Activated CD4-positive, alpha-beta memory T cell treated with anti-CD3 and anti-CD28 coated beads, Interleukin-2, amount 10 ng/mL, durations not matched to agents 7 days and 5 days (primary cell): ENCODE data around the gene CYSRT1. TPM values are rescaled to one million over a fixed set of nuclear protein-coding genes. Genes with fewer than 3 reads are reported as not detected.

Experiments used
- CTCF ChIA-PET: fragments of 350-600 bp; sonication (Branson Sonifier 250); formaldehyde crosslinking; loops from one replicate; lab custom pipeline; 2021; ENCODE audit warnings: antibody characterized with exemption, inconsistent platforms; lab: Charles Lee
- POLR2A ChIA-PET: fragments of 350-600 bp; sonication (Branson Sonifier 250); formaldehyde crosslinking; loops from one replicate; lab custom pipeline; 2021; ENCODE audit warnings: antibody characterized with exemption; lab: Charles Lee
- DNase-seq: peaks from one replicate; pipeline ENCODE4 v3.0.0-alpha.2; 2020
- H3K27ac Mint-ChIP-seq: one replicate; pipeline ENCODE4 v1.8.0; 2021; ENCODE audit warnings: mild to moderate bottlenecking, mixed read lengths
- H3K27me3 Mint-ChIP-seq: one replicate; pipeline ENCODE4 v1.8.0; 2021; ENCODE audit warnings: mixed read lengths
- H3K36me3 Mint-ChIP-seq: one replicate; pipeline ENCODE4 v1.8.0; 2021; ENCODE audit warnings: low read depth, mixed read lengths
- H3K4me1 Mint-ChIP-seq: one replicate; pipeline ENCODE4 v1.8.0; 2021; ENCODE audit warnings: mixed read lengths
- H3K4me3 Mint-ChIP-seq: one replicate; pipeline ENCODE4 v1.8.0; 2021; ENCODE audit warnings: mild to moderate bottlenecking, mixed read lengths
- H3K9me3 Mint-ChIP-seq: one replicate; pipeline ENCODE4 v1.8.0; 2021; ENCODE audit warnings: mixed read lengths
- total RNA-seq, 2 experiments: library from RNA; stranded (reverse); gene quantifications; one replicate each; pipeline ENCODE4 v1.2.3, GENCODE V29; 2021

The CYSRT1 gene
- total RNA-seq, 2 experiments from 2014 or later, result 0.86 to 0.93 TPM

DNA sequence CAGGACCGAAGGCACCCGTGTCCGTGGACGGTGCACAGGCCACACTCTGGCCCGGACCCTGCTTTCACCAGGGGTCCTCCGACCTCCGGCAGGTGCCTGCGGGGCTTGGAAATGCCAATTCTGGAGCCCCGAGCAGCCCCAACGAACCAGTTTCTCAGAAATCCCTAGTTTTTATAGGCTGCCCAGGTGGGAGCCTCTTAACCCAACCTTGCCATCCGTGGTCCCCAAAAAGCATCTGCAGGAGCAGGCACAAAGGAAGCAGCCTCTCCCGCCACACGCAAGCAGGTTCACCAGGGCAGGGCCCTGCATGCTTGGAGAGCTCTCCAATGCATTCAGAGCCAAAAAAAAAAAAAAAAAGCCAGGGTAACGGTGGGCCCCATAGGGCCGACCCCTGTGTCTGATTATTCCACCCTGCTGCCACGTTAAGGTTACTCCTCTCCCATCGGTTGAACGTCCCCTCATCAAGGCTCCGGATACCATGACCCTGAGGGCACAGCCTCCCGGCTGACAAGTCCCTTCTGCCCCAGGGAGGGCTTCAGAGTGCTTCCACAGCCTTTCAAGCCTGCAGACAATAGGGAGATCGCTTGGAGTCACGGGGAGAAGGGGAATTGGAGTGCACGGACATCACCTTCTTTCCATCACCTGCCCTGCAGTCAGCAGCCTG, 23.6 kb upstream of the CYSRT1 start:
- peak overlapping the region; percentile 70 for H3K27ac Mint-ChIP-seq
- peaks cover 43% of the 10 kb centered on the region for H3K4me1 Mint-ChIP-seq
- ChIA-PET CTCF (interaction anchor here (0.8 to 1.4 kb wide), 7 partner anchors 13 to 106 kb away, joined by 4 to 12 read pairs (median 4); partner anchors contain the start of genes ANAPC2, RNF208, RNF224 and SSNA1), POLR2A (interaction anchor here (0.7 to 3.0 kb wide), 17 partner anchors 8 to 474 kb away, joined by 3 to 29 read pairs (median 5); partner anchors contain the start of genes ANAPC2, CYSRT1, MAN1B1 and RABL6)
- no peaks in the 10 kb centered on the region for H3K27me3 Mint-ChIP-seq
- H3K36me3 Mint-ChIP-seq, result peaks cover 3% of the 10 kb centered on the region
- DNase-seq, result no peak
- H3K4me3 Mint-ChIP-seq, result peak overlapping the region; percentile 78
- no peaks in the 10 kb centered on the region for H3K9me3 Mint-ChIP-seq

DNA sequence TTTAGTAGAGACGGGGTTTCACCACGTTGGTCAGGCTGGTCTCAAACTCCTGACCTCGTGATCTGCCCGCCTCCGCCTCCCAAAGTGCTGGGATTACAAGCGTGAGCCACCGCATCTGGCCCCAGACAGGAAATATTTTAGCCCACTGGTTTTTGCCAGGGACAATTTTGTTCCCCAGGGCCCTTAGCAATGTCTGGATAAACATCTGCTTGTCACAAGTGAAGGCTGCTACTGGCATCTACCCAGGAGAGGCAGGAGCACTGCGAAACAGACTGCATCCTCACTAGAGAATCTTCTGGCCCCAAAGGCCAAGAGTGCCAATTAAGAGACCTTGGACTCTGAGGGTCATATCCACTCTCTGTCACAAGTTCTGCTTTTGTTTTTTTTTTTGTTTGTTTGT, 22.0 kb upstream of the CYSRT1 start:
- peaks cover 56% of the 10 kb centered on the region for H3K4me1 Mint-ChIP-seq

DNA sequence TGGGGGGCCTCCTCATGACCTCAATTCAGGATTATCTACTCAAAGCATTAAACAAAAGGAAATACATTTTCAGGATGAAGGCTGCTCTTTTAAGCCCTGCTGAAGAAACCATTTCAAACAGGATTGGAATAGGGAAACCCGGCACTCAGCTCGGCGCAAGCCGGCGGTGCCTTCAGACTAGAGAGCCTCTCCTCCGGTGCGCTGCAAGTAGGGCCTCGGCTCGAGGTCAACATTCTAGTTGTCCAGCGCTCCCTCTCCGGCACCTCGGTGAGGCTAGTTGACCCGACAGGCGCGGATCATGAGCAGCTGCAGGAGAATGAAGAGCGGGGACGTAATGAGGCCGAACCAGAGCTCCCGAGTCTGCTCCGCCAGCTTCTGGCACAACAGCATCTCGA, 20.2 kb upstream of the CYSRT1 start:
- no peaks in the 10 kb centered on the region for H3K27me3 Mint-ChIP-seq
- peak overlapping the region; percentile 90 for H3K27ac Mint-ChIP-seq
- ChIA-PET CTCF (interaction anchor here (1.5 to 2.6 kb wide), 4 partner anchors 15 to 22 kb away, joined by 3 to 8 read pairs (median 6); partner anchors contain the start of genes RNF208 and RNF224), POLR2A (interaction anchor here (0.6 to 7.9 kb wide), 16 partner anchors 9 to 134 kb away, joined by 3 to 97 read pairs (median 4); partner anchors contain the start of genes ANAPC2, CYSRT1, NELFB and RNF208)
- peaks cover 58% of the 10 kb centered on the region for H3K4me1 Mint-ChIP-seq
- no peaks in the 10 kb centered on the region for H3K9me3 Mint-ChIP-seq
- DNase-seq, result no peak
- H3K36me3 Mint-ChIP-seq, result peaks cover 22% of the 10 kb centered on the region
- H3K4me3 Mint-ChIP-seq, result peak overlapping the region; percentile 92

More for the DNA sequence above, 22.0 kb upstream of the CYSRT1 start:
- H3K36me3 Mint-ChIP-seq, result peaks cover 18% of the 10 kb centered on the region
- ChIA-PET CTCF (interaction anchor here (1.2 to 2.6 kb wide), 2 partner anchors 14 to 20 kb away, joined by 6 to 8 read pairs; partner anchors contain the start of genes RNF208 and SSNA1), POLR2A (interaction anchor here (1.0 to 3.0 kb wide), 3 partner anchors 8 to 38 kb away, joined by 3 to 25 read pairs (median 5); partner anchors contain the start of genes ANAPC2, SSNA1 and TUBB4B)
- no peak overlapping the region for H3K4me3 Mint-ChIP-seq
- H3K9me3 Mint-ChIP-seq, result no peaks in the 10 kb centered on the region
- H3K27ac Mint-ChIP-seq, result no peak overlapping the region
- DNase-seq, result no peak
- no peaks in the 10 kb centered on the region for H3K27me3 Mint-ChIP-seq

DNA sequence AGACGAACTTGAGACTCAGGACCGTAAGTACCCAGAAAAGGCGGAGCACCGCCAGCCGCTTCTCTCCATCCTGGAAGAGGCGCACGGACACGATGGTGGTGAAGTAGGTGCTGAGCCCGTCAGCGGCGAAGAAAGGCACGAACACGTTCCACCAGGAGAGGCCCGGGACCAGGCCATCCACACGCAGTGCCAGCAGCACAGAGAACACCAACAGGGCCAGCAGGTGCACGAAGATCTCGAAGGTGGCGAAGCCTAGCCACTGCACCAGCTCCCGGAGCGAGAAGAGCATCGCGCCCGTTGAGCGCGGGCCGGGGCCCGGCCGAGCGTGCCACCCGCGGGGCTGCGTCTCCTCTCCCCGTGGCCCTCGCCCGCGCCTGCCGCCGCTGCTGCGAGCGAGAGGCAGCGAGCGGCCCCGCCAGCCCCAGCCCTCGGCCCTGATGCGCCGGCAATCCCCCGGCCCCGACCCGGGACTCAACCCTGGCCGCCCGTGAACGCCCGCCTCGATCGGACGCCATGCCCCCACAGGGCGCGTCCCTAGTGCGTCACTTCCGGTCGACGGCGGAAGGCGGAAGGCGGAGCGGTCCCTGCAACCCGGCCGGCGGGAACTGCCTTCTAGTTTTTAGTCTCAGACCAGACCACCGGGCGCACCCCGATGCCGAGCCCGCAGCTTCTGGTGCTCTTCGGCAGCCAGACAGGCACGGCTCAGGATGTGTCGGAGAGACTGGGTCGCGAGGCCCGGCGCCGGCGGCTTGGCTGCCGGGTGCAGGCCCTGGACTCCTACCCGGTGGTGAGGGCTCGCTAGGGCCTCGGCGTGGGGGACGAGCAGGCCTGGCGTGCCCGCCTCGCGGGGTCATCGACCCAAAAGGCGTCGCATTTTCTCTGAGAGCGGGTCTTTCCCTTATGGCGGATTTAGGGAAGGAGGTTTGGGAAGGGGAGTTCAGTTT, 19.6 kb upstream of the CYSRT1 start, which contains the start of the genes NDOR1 and TMEM203:
TSS of gene NDOR1 (plus strand) at position 575 of the 944 bp plus-strand sequence. CDS start at position 653, 78 bp downstream.
TSS of gene TMEM203 (minus strand) at position 523 of the 944 bp plus-strand sequence. CDS start at position 289, 234 bp downstream.
- H3K27me3 Mint-ChIP-seq, result no peaks in the 10 kb centered on the region
- H3K4me1 Mint-ChIP-seq, result peaks cover 58% of the 10 kb centered on the region
- H3K27ac Mint-ChIP-seq, result peak within 1 kb of the TSS; percentile 90
- CTCF ChIA-PET, result interaction anchor here (1.5 to 2.6 kb wide), 4 partner anchors 16 to 22 kb away, joined by 3 to 8 read pairs (median 6); partner anchors contain the start of genes RNF208 and RNF224
- H3K4me3 Mint-ChIP-seq, result peak within 1 kb of the TSS; percentile 92
- H3K36me3 Mint-ChIP-seq, result peaks cover 22% of the 10 kb centered on the region
- no peaks in the 10 kb centered on the region for H3K9me3 Mint-ChIP-seq
- DNase-seq, result peak; percentile 94
- POLR2A ChIA-PET, result interaction anchor here (0.6 to 7.9 kb wide), 17 partner anchors 9 to 134 kb away, joined by 3 to 97 read pairs (median 4); partner anchors contain the start of genes ANAPC2, CYSRT1, DPP7 and NELFB

DNA sequence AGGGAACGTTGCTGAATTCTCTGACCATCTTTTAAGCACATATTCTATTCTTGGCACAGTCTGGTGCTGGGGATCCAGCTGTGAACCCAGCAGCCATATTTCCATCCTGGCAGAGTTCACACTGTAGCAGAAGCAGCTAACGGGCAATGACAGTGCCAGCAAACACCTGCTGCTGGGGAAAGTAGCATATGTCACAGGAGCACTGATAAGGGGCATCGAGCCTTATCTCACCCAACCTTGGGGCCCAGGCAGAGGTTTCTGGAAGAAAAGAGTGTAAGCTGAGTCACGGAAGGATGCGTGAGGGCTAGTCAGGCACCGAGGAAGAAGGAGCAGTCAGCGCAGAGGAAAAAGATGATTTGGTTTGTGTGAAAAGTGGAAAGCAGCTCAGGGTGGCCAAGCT, 18.4 kb upstream of the CYSRT1 start:
- peaks cover 24% of the 10 kb centered on the region for H3K36me3 Mint-ChIP-seq
- peaks cover 49% of the 10 kb centered on the region for H3K4me1 Mint-ChIP-seq
- peak overlapping the region; percentile 90 for H3K27ac Mint-ChIP-seq
- DNase-seq, result no peak
- POLR2A ChIA-PET, result interaction anchor here (1.1 to 7.9 kb wide), 8 partner anchors 11 to 92 kb away, joined by 3 to 97 read pairs (median 11); partner anchors contain the start of genes ANAPC2, CYSRT1, DPP7 and RNF208
- H3K27me3 Mint-ChIP-seq, result no peaks in the 10 kb centered on the region
- H3K4me3 Mint-ChIP-seq, result peak overlapping the region; percentile 92
- CTCF ChIA-PET, result interaction anchor here (0.8 to 1.2 kb wide), 2 partner anchors 18 to 88 kb away, joined by 3 read pairs; partner anchors contain the start of gene SSNA1
- H3K9me3 Mint-ChIP-seq, result no peaks in the 10 kb centered on the region

DNA sequence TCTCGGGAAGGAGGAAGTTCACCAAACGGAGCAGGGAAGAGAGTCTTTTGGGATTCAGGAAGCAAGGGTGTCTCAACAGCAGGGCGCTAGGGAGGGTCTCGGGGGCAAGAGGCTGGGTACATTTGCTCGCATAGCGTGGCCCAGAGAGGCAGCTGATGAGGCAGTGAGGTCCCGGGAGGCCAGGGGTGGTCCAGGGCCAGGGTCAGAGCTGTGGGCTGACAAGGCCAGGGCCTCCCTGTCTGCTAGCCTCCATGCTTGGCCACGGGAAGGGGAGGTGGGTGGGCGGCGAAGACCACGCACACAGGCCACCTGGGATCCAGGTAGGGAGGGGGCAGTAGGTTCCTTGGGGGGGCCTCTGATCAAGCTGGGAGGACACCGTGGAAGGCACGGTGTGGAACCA, 13.4 kb upstream of the CYSRT1 start:
- no peak overlapping the region for H3K4me3 Mint-ChIP-seq
- no peaks in the 10 kb centered on the region for H3K9me3 Mint-ChIP-seq
- no peak for DNase-seq
- no peak overlapping the region for H3K27ac Mint-ChIP-seq
- peaks cover 23% of the 10 kb centered on the region for H3K36me3 Mint-ChIP-seq
- CTCF ChIA-PET, result no interaction called here
- H3K27me3 Mint-ChIP-seq, result no peaks in the 10 kb centered on the region
- peaks cover 17% of the 10 kb centered on the region for H3K4me1 Mint-ChIP-seq
- POLR2A ChIA-PET, result no interaction called here

DNA sequence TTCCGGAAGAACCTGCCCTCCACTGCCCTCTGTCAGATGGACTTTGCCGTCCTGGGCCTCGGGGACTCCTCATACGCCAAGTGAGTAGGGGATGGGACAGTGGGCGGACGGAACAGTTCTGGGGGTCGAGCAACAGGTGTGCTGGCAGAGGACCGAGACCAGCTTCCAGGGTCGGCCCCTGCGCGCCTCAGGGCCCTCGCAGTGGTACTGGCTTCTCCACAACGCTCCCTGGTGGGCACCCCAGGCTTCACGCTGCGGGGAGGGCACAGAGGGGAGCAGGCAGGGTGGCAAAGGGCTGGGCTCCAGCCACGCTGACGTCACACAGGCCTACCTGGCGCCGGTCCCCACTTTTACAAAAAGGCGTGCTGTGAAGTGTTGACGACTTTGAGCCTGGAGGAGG, 12.5 kb upstream of the CYSRT1 start:
- no peak for DNase-seq
- Mint-ChIP-seq H3K27ac (no peak overlapping the region), H3K27me3 (no peaks in the 10 kb centered on the region), H3K36me3 (peaks cover 13% of the 10 kb centered on the region), H3K4me3 (no peak overlapping the region), H3K4me1 (peaks cover 7% of the 10 kb centered on the region), H3K9me3 (no peaks in the 10 kb centered on the region)
- CTCF ChIA-PET, result no interaction called here
- POLR2A ChIA-PET, result interaction anchor here (0.7 kb wide), 1 partner anchor 10 kb away, joined by 4 read pairs; the partner anchor contains the start of gene RNF208

DNA sequence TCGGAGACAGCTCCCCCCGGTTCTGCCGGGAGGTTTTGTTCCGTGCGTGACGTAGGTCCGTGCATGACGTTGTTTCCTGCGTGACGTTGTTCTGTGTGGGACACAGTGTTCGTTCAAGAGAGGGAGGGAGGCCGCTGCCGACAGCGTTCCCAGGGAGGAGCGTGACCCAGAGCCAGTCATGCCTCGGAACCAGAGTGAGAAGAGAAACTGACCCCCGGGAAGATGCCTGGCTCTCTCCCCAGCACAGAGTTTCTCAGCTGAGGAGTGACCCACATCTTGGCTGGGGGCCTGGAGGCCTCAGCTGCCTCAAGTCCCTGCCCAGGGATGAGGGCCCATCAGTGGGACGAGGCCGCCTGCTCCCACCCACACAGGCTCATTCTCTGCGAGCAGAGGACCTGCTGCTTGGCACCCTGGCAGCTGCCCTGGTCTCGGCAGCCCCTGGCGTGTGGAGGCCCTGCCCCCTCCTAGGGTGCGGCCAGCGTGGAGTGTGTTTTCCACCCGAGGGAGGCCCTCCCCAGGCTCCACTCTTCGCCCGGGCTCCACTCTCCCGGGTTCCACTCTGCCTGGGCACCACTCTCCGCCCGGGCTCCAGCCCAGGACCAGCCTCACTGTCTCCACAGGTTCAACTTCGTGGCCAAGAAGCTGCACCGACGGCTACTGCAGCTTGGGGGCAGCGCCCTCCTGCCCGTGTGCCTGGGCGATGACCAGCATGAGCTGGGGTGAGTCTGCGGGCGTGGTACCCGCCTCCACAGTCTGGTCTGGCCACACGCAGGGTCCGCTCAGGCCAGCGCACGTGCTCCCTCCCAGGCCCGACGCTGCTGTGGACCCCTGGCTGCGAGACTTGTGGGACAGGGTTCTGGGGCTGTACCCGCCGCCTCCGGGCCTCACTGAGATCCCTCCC, 11.6 kb upstream of the CYSRT1 start:
- Mint-ChIP-seq H3K9me3 (no peaks in the 10 kb centered on the region), H3K4me1 (peaks cover 5% of the 10 kb centered on the region), H3K27ac (no peak overlapping the region), H3K4me3 (no peak overlapping the region), H3K36me3 (peaks cover 9% of the 10 kb centered on the region), H3K27me3 (no peaks in the 10 kb centered on the region)
- no peak for DNase-seq
- ChIA-PET CTCF (no interaction called here), POLR2A (interaction anchor here (0.7 to 1.4 kb wide), 2 partner anchors 9 kb away, joined by 4 read pairs; partner anchors contain the start of gene RNF208)

DNA sequence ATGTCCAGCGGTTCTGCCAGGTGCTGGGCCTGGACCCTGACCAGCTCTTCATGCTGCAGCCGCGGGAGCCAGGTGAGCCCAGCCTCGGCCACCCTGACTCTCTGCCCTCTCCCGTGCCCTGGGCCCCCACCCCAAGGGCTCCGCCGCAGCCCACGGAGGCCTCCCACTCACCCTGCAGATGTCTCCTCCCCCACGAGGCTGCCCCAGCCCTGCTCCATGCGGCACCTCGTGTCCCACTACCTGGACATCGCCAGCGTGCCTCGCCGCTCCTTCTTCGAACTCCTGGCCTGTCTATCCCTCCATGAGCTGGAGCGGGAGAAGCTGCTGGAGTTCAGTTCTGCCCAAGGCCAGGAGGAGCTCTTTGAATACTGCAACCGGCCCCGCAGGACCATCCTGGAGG, 10.4 kb upstream of the CYSRT1 start:
- H3K9me3 Mint-ChIP-seq, result no peaks in the 10 kb centered on the region
- H3K4me3 Mint-ChIP-seq, result no peak overlapping the region
- ChIA-PET POLR2A (interaction anchor here (0.7 to 1.4 kb wide), 2 partner anchors 9 to 10 kb away, joined by 3 to 4 read pairs; no protein-coding TSS in a partner anchor), CTCF (interaction anchor here (1.6 kb wide), 1 partner anchor 22 kb away, joined by 3 read pairs; no protein-coding TSS in a partner anchor)
- peaks cover 6% of the 10 kb centered on the region for H3K36me3 Mint-ChIP-seq
- H3K27ac Mint-ChIP-seq, result no peak overlapping the region
- no peak for DNase-seq
- H3K27me3 Mint-ChIP-seq, result no peaks in the 10 kb centered on the region
- peaks cover 1% of the 10 kb centered on the region for H3K4me1 Mint-ChIP-seq

DNA sequence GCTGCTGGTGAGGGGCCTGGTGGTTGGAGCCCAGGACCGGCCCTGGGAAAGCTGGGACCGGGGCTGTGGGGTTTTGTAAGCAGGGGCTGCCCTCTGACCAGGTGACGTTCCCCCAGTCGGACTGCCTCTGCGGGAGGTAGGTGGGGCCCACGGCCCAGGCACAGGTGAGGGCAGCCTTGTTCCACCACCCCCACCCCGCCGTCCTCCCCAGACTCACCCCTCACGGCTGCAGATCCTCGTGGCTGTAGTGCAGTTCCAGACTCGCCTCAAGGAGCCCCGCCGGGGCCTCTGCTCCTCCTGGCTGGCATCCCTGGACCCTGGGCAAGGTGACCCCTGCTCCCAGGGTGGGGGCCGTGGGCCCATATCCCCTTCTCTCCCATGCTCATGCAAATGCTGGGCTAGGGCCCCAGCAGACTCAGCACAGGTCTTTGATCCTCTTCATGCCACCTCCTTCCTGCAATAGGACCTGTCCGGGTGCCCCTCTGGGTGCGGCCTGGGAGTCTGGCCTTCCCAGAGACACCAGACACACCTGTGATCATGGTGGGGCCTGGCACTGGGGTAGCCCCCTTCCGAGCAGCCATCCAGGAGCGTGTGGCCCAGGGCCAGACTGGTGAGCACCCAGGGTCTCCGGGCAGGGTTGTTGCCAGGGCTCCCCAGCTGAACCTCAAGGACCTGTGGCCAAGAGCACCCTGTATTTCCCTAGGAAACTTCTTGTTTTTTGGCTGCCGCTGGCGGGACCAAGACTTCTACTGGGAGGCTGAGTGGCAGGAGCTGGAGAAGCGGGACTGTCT, 9.6 kb upstream of the CYSRT1 start:
- H3K4me3 Mint-ChIP-seq, result no peak overlapping the region
- POLR2A ChIA-PET, result interaction anchor here (0.7 to 1.4 kb wide), 3 partner anchors 8 to 15 kb away, joined by 3 to 4 read pairs (median 4); partner anchors contain the start of gene TPRN
- no peak for DNase-seq
- CTCF ChIA-PET, result interaction anchor here (1.6 kb wide), 1 partner anchor 21 kb away, joined by 3 read pairs; no protein-coding TSS in a partner anchor
- H3K27me3 Mint-ChIP-seq, result no peaks in the 10 kb centered on the region
- H3K36me3 Mint-ChIP-seq, result peaks cover 6% of the 10 kb centered on the region
- H3K4me1 Mint-ChIP-seq, result peaks cover 1% of the 10 kb centered on the region
- no peak overlapping the region for H3K27ac Mint-ChIP-seq
- no peaks in the 10 kb centered on the region for H3K9me3 Mint-ChIP-seq
